Daoy (cell line): ENCODE measurements around the gene PDZD2. TPM values are rescaled to one million over a fixed set of nuclear protein-coding genes. Genes with fewer than 3 reads are reported as not detected.
"Not testable (repeated sequence)": the region's sequence is repeated elsewhere in the genome, so short reads cannot be mapped to it uniquely, and the experiment has no call there.

Source experiments
- DNase-seq: peaks from one replicate; pipeline ENCODE4 v3.0.0-alpha.2; 2015; ENCODE audit warnings: low read depth
- total RNA-seq: library from RNA; depleted of rRNA; stranded (reverse); fragments of >200 nt; shearing (Covaris generic); gene quantifications from 2 replicates; pipeline ENCODE4 v1.2.3, GENCODE V29; 2014

PDZD2 gene
- total RNA-seq, 1 experiment from 2014 or later, result 0.91 TPM

DNA sequence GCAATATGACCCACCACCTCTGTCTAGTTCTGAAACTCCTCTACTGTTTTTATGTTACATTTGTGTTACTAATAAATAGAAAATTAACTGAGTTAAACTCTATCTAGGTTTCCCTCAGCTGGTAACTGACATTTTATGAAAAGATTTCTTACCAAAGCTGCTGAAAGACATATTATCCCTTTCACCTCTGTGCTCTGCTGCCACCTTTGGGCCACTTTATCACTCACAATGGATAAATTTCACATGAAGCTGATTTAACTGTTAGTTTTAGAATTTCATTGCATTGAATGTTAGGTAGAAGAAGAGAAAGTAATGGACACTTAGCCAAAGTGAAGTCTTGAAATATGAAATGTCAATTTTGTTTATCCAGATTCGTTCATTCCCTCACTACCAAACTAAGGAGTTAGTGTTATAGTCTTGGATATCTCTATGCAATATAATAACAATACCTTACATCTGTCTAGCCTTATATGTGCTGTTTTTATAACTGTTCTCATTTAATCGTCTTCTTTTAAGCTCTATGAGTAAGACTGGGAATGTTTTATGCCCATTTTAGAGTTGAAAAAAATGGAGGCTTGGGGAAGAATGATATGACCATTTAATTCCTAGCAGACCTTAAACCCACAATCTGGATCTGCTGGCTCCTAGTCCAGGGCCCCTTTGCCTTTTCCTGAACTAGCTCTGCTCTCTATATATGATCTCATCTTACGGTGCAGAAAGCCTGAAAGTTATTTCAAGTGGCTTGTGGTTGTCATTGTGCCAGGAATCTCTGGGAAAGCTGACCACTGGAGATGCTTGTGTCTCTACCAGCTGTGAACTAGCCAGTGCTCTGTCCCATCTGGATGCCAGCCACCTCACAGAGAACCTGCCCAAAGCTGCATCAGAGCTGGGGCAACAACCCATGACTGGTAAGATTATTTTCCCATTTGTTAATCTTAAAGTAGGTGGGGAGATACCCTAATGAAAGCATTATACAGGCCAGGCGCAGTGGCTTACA, 438.1 kb downstream of the PDZD2 start:
- peak; percentile 58 for DNase-seq

DNA sequence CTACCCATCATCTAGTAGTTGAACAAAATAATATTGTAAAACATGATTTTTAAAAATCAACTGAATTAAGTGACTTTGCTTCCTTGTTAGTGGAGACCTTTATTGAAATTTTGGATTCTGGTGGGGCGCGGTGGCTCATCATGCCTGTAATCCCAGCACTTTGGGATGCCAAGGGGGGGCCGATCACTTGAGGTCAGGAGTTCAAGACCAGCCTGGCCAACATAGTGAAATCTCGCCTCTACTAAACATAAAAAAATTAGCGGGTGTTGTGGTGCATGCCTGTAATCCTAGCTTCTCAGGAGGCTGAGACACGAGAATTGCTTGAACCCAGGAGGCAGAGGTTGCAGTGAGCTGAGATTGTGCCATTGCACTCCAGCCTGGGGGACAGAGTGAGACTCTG, 439.9 kb downstream of the PDZD2 start:
- DNase-seq, result not testable (repeated sequence)

DNA sequence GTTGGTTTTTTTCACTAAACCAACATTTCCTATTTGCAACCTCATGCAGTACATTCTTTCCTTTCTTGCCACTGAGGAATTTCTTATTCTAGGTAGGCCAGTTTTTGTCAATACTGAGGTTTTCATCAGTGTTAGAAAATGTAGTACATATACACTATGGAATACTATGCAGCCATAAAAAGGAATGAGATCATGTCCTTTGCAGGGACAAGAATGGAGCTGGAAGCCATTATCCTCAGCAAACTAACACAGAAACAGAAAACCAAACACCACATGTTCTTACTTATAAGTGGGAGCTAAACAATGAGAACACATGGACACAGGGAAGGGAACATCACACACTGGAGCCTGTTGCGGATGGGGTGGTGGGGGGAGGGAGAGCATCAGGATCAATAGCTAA, 441.6 kb downstream of the PDZD2 start:
- not testable (repeated sequence) for DNase-seq

DNA sequence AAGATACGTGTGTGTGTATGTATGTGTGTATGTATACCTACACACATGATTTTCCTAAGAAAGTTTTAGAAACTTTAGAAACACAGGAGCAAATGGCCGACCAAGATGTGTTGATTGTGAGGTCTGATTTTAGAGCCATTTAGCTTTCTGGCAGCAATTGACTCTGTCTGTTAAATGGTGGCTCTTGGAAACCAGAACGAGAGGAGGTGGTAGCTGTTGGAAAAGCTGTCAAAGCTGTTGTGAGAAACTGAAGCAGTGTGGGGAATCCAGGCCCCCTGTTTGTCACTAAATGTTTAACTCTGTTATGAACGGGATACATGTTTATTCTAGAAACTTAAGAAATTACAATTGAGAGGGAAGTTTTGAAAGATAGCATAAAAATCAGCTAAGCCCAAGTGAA, 443.8 kb downstream of the PDZD2 start:
- DNase-seq, result no peak

DNA sequence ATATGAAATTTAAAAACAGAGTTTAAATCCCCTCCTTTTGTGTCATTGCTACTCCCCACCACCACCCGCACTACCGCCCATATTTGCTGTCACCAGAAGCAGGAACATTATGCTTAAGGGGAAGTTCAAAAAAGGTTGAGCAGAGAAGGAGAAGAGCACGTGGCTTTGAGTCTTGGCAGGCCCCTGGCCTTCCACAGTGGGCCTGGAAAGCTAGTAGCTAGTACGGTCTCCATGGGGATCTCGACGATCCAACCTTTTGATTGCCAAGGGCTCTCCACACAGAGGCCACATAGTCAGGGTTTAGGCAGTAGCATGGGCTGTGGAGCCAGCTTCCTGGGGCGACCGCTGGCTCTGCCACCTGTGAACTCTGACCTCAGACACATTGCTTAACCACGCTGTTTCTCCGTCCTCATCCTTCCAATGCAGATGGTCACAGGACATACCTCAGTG, 445.1 kb downstream of the PDZD2 start:
- no peak for DNase-seq

DNA sequence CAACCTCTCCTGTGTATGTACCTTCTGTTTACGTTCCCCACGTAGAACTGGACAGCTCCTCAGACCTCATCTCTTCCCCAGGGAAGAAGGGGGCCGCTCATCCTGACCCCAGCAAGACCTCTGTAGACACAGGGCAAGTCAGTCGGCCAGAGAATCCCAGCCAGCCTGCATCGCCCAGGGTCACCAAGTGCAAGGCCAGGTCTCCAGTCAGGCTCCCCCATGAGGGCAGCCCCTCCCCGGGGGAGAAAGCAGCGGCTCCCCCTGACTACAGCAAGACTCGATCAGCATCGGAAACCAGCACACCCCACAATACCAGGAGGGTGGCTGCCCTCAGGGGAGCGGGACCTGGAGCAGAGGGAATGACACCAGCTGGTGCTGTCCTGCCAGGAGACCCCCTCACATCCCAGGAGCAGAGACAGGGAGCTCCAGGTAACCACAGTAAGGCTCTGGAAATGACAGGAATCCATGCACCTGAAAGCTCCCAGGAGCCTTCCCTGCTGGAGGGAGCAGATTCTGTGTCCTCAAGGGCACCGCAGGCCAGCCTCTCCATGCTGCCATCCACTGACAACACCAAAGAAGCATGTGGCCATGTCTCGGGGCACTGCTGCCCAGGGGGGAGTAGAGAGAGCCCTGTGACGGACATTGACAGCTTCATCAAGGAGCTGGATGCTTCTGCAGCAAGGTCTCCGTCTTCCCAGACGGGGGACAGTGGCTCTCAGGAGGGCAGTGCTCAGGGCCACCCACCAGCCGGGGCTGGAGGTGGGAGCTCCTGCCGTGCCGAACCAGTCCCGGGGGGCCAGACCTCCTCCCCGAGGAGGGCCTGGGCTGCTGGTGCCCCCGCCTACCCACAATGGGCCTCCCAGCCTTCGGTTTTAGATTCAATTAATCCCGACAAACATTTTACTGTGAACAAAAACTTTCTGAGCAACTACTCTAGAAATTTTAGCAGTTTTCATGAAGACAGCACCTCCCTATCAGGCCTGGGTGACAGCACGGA, 448.5 kb downstream of the PDZD2 start:
- no peak for DNase-seq

DNA sequence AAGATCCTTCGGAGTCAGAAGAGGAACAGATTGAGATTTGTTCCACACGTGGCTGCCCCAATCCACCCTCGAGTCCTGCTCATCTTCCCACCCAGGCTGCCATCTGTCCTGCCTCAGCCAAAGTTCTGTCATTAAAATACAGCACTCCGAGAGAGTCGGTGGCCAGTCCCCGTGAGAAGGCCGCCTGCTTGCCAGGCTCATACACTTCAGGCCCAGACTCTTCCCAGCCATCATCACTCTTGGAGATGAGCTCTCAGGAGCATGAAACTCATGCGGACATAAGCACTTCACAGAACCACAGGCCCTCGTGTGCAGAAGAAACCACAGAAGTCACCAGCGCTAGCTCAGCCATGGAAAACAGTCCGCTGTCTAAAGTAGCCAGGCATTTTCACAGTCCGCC, 449.3 kb downstream of the PDZD2 start:
- DNase-seq, result no peak

DNA sequence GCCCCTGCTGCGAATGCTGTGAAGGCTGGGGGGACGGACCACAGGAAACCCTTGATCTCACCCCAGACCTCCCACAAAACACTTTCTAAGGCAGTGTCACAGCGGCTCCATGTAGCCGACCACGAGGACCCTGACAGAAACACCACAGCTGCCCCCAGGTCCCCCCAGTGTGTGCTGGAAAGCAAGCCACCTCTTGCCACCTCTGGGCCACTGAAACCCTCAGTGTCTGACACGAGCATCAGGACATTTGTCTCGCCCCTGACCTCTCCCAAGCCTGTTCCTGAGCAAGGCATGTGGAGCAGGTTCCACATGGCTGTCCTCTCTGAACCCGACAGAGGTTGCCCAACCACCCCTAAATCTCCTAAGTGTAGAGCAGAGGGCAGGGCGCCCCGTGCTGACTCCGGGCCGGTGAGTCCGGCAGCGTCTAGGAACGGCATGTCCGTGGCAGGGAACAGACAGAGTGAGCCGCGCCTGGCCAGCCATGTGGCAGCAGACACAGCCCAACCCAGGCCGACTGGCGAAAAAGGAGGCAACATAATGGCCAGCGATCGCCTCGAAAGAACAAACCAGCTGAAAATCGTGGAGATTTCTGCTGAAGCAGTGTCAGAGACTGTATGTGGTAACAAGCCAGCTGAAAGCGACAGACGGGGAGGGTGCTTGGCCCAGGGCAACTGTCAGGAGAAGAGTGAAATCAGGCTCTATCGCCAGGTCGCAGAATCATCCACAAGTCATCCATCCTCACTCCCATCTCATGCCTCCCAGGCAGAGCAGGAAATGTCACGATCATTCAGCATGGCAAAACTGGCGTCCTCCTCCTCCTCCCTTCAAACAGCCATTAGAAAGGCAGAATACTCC, 450.4 kb downstream of the PDZD2 start:
- no peak for DNase-seq

DNA sequence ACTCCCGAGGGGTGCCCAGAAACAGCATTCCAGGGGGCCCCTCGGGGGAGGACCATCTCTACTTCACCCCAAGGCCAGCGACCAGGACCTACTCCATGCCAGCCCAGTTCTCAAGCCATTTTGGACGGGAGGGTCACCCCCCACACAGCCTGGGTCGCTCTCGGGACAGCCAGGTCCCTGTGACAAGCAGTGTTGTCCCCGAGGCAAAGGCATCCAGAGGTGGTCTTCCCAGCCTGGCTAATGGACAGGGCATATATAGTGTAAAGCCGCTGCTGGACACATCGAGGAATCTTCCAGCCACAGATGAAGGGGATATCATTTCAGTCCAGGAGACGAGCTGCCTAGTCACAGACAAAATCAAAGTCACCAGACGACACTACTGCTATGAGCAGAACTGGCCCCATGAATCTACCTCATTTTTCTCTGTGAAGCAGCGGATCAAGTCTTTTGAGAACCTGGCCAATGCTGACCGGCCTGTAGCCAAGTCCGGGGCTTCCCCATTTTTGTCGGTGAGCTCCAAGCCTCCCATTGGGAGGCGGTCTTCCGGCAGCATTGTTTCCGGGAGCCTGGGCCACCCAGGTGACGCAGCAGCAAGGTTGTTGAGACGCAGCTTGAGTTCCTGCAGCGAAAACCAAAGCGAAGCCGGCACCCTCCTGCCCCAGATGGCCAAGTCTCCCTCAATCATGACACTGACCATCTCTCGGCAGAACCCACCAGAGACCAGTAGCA, 451.3 kb downstream of the PDZD2 start:
- DNase-seq, result no peak

DNA sequence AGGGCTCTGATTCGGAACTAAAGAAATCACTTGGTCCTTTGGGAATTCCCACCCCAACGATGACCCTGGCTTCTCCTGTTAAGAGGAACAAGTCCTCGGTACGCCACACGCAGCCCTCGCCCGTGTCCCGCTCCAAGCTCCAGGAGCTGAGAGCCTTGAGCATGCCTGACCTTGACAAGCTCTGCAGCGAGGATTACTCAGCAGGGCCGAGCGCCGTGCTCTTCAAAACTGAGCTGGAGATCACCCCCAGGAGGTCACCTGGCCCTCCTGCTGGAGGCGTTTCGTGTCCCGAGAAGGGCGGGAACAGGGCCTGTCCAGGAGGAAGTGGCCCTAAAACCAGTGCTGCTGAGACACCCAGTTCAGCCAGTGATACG, 451.8 kb downstream of the PDZD2 start:
- no peak for DNase-seq

DNA sequence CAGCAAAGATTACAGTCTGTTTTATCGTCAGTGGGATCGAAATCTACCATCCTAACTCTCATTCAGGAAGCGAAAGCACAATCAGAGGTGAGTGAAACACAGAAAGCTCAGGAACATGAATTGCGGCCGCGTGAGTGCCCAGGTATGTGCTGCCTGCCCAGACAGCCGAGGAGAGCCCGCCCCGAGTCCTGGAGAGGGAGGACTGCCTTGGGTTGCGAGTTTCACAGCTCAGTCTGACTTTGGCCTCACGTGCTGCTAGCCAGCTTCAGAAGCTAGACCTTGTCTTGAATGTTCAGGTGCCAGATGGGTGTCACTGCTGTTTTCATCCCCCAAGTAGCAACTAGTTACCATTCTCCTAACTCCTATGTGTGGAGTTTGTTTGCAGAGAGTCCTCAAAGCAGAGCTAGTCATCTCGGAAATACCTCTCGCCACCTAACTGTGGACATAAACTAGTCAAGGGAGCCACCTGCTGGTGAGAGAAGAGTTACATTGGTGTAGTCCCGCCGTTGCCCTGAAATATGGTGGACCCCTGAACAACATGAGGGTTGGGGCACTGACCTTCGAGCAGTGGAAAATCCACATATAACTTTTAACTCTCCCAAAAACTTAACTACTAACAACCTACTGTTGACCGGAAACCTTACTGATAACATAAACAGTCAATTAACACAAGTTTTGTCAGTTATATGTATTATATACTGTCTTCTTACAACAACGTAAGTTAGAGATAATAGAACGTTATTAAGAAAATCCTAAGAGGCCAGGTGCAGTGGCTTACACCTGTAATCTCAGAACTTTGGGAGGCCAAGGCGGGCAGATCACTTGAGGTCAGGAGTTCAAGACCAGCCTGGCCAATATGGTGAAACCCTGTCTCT, 454.2 kb downstream of the PDZD2 start:
- peak; percentile 73 for DNase-seq

DNA sequence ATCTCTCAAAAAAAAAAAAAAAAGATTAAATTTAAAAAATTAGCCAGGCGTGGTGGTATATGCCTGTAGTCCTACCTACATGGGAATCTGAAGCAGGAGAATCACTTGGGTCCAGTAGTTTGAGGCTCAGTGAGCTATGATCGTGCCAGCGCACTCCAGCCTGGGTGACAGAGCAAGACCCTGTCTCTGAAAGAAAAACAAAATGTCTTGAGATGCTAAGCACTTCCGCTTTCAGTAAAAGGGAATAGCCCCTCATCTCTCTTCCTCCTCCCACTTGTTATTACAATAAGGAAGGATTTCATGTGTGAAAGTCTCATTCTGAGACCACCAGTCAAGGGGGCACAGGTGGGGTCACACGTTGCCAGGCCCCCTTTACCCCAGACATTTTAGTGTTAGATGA, 455.8 kb downstream of the PDZD2 start:
- DNase-seq, result no peak

DNA sequence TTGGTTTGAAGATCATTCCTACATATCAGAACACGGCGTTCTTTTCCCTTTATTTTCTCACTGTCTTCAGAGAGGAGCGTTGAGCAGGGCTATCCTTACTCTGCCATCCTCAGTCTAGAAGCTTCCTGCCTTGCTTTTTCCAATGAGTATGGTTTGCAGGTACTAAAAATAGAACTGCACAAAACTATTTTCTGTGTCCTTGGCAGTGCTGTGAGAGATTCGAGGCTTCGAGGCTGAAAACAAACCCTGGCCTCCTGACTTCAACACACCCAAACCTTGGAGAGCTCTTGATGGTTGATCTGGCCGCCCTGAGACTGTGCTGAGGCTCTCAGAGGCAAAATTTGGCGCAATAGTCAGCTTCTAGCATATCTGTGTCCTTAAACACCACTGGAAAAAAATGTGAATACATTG, 456.3 kb downstream of the PDZD2 start:
- no peak for DNase-seq

DNA sequence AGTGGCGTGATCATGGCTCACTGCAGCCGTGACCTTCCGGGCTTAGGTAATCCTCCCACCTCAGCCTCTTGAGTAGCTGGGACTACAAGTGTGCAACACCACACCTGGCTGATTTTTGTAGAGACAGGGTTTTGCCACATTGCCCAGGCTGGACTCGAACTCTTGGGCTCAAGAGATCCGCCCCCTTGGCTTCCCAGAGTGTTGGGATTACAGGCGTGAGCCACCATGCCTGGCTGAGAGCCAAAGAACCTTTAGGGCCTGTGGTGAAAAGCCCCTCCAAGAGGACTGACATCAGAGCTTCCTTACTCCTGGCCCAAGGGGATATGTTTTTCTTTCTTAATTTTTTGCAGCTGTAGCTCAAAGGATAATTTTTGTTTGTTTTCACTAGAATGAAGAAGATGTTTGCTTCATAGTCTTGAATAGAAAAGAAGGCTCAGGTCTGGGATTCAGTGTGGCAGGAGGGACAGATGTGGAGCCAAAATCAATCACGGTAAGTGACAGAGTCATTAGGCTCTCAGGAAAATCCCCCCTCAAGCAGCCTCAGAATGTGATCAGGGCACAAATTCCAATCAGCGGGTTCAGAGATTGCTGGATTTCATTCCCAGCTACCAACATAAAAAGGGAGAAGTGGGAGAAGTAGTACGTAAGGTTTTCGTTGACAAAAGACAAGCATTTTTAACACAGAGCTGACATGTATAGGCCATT, 458.1 kb downstream of the PDZD2 start:
- no peak for DNase-seq

DNA sequence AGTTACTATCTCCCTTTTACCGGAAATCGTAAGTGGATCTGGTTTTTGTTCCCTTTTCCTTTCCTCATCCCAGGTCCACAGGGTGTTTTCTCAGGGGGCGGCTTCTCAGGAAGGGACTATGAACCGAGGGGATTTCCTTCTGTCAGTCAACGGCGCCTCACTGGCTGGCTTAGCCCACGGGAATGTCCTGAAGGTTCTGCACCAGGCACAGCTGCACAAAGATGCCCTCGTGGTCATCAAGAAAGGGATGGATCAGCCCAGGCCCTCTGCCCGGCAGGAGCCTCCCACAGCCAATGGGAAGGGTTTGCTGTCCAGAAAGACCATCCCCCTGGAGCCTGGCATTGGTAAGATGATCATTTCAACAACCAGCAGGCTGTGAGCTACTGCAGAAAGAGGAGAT, 459.4 kb downstream of the PDZD2 start:
- DNase-seq, result no peak

DNA sequence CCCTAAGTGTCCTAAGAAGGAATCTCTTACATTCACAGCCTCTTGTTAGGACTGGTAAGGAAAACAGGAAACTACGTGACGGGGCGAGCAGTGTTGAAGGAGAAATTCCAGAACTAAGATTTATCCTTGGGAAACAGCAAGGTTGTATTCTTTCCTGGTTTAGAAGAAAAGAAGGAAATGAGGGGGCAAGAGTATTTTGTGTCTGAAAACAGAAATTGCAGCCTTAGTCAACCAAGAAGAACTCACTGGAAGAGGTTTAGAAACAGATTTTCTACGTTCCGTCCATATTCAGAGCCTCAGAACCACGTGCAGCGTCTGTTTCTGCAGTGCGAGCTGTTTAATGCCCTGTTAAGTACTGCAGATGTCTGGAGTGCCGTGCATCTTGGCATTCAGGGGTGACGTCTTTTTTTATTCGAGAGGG, 460.0 kb downstream of the PDZD2 start:
- no peak for DNase-seq

DNA sequence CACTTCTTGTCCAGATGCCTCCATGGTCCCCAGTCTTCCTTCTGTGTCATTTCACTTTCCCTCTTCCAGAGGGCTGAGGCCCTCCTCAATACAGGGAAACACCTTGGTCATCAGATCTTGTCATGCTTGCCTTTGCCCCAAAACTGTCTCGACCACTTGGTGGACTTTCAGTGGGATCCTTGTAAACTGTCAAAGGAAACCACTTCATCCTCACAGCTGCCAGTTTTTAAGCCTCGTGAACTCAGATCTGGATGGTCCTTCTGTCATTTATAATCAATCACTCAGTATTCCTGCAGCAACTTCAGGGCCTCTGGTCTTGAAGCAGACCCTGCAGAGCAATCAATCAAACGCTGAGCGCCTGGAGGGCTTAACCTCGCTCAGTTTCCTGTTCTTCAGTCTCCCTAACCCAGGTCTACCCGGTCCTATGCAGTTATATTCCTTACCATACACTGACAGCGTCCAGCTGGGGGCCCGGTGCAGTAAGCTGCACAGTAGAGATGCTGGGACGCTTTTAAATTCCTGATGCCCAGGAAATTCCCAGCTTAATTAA, 460.6 kb downstream of the PDZD2 start:
- DNase-seq, result no peak

DNA sequence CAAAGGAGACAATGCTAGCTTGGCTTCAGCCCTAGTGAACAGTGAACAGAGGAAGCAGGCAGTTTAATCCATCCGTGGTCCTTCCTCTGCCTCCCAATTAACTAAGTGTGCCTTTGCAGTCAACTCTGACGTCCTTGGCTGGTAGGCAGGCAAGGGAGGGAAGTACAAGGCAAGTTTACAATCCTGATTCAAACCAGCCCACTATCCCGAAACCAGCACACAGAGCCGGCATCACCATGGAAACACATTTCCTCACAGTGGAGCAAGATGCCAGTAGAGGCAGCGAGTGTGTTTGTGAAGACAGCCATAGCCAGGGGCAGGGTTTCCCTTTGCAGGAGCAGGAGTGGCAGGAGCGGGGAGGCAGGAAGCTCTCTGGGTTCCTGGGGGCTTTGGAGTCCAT, 461.3 kb downstream of the PDZD2 start:
- no peak for DNase-seq
